ENCODE measurements around the gene PLAU. TPM values are rescaled to one million over a fixed set of nuclear protein-coding genes. Genes with fewer than 3 reads are reported as not detected.

PLAU gene
- total and polyA plus RNA-seq, 2 of the 4 experiments (the other 2 are of a cell fraction): 123 to 283 TPM

DNA sequence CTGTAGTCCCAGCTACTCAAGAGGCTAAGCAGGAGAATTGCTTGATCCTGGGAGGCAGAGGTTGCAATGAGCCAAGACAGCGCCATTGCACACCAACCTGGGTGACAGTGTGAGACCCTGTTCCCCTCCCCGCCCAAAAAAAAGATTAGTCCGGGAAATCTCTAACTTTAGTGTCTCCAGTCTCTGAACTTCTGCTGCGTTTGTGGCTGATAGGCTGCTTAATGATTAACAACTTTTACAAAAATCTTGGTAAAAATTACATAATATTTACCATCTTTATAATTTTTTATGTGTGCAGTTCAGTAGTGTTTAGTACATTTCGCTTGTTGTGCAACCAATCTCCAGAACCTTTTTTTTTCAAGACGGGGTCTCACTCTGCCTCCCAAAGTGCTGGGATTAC, 9.7 kb upstream of the PLAU start:
- H3K27me3 ChIP-seq (ENCODE audit: control insufficient read depth, insufficient read depth, low read length): no peaks in the 10 kb centered on the region
- BruUV-seq (replicated peaks): no TSS peak
- CTCF ChIA-PET: interaction anchor here (0.5 to 1.7 kb wide), 2 partner anchors 39 to 312 kb away, joined by 3 to 5 read pairs; no protein-coding TSS in a partner anchor
- POLR2A ChIA-PET (ENCODE audit: unreplicated experiment): no interaction called here
- H3K4me3 ChIP-seq (ENCODE audit: insufficient read depth, low read depth, low read length): no peak overlapping the region
- H4K8ac ChIP-seq (ENCODE audit: low read depth in 2 of 2, low read length in 2 of 2): no peak overlapping the region
- no peak for DNase-seq
- H3K56ac ChIP-seq (ENCODE audit: extremely low read depth, insufficient read depth, low read length): no peak overlapping the region
- 100% methylated on average over 1 of the region's 6 CpGs; no CpG with 5 or more reads in 1 of the 2 experiments for WGBS, 2 experiments (ENCODE audit: extremely low coverage in 2 of 2, insufficient read length in 1 of 2)
- H3K4me2 ChIP-seq (ENCODE audit: low read depth, low read length): no peak overlapping the region
- no peaks in the 10 kb centered on the region for H4K20me1 ChIP-seq (ENCODE audit: insufficient read depth, low read length)
- H2BK120ac ChIP-seq (ENCODE audit: low read depth, low read length): peak overlapping the region; percentile 46; the same call in 1 of the 2 replicates
- 0 out of 2 replicates have a peak overlapping the region, but pooled peaks have one; percentile 13 for H2AK5ac ChIP-seq (ENCODE audit: low read depth, low read length)
- H3K4ac ChIP-seq (ENCODE audit: low read depth, low read length): no peak overlapping the region
- H3K4me1 ChIP-seq (ENCODE audit: control insufficient read depth, insufficient read depth, low read length): peaks cover 16% of the 10 kb centered on the region
- 0 out of 2 replicates have a peak overlapping the region, but pooled peaks have one; percentile 0 for H2BK20ac ChIP-seq (ENCODE audit: low read depth, low read length)
- no peak overlapping the region for H4K5ac ChIP-seq (ENCODE audit: low read depth, low read length)
- intact Hi-C loops (cut with micrococcal nuclease): no loop called here
- H2AK9ac ChIP-seq (replicated peaks; ENCODE audit: low read depth, low read length, poor library complexity): no peak overlapping the region
- H3K9ac ChIP-seq (ENCODE audit: low read depth, low read length): no peak overlapping the region
- dilution Hi-C loops (cut with HindIII; ENCODE audit: low sequenced_read_pairs, unreplicated experiment): no loop called here
- no peak overlapping the region for H2BK15ac ChIP-seq (ENCODE audit: low read depth, low read length)
- ATAC-seq (ENCODE audit: low read depth): no peak
- H4K91ac ChIP-seq (ENCODE audit: insufficient read depth, low read depth, low read length): no peak overlapping the region
- H3K27ac ChIP-seq (ENCODE audit: insufficient read depth, low read length): no peak overlapping the region
- TF ChIP-seq MAZ (IDR thresholded peaks at IDR 0.05; ENCODE audit: borderline replicate concordance, low read depth, low read length) (no peak), MXI1 (IDR thresholded peaks at IDR 0.05; ENCODE audit: borderline replicate concordance, low read depth, low read length) (no peak), RFX5 (IDR thresholded peaks at IDR 0.05; ENCODE audit: low read depth, low read length) (no peak), SMC3 (IDR thresholded peaks at IDR 0.05; ENCODE audit: low read depth, low read length) (no peak), CTCF (conservative IDR thresholded peaks at IDR 0.05; ENCODE audit: low read depth, low read length) (no peak), FOS (IDR thresholded peaks at IDR 0.05; ENCODE audit: low read depth, low read length) (no peak), CEBPB (IDR thresholded peaks at IDR 0.05; ENCODE audit: low read depth, low read length) (no peak), POLR2A (IDR thresholded peaks at IDR 0.05; ENCODE audit: low read depth, low read length) (no peak), MAFK (IDR thresholded peaks at IDR 0.05; ENCODE audit: low read depth, low read length) (no peak)
- TF ChIP-seq, protein P1, sequence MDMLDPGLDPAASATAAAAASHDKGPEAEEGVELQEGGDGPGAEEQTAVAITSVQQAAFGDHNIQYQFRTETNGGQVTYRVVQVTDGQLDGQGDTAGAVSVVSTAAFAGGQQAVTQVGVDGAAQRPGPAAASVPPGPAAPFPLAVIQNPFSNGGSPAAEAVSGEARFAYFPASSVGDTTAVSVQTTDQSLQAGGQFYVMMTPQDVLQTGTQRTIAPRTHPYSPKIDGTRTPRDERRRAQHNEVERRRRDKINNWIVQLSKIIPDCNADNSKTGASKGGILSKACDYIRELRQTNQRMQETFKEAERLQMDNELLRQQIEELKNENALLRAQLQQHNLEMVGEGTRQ (IDR thresholded peaks at IDR 0.05; ENCODE audit: low read depth, low read length): no peak
- TF ChIP-seq, protein P2, sequence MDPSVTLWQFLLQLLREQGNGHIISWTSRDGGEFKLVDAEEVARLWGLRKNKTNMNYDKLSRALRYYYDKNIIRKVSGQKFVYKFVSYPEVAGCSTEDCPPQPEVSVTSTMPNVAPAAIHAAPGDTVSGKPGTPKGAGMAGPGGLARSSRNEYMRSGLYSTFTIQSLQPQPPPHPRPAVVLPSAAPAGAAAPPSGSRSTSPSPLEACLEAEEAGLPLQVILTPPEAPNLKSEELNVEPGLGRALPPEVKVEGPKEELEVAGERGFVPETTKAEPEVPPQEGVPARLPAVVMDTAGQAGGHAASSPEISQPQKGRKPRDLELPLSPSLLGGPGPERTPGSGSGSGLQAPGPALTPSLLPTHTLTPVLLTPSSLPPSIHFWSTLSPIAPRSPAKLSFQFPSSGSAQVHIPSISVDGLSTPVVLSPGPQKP (IDR thresholded peaks at IDR 0.05; ENCODE audit: borderline replicate concordance, low read depth, low read length): no peak
- no peak overlapping the region for H2BK5ac ChIP-seq (ENCODE audit: low read depth, low read length, poor library complexity, severe bottlenecking)
- peaks cover 33% of the 10 kb centered on the region for H3K9me1 ChIP-seq (ENCODE audit: insufficient read depth, low read length)
- peaks cover 0 to 10% of the 10 kb centered on the region in 2 experiments; a peak in 1 of 4 replicates for H3K79me1 ChIP-seq (ENCODE audit: low read depth in 1 of 2, low read length in 2 of 2)
- H3K9me3 ChIP-seq (ENCODE audit: control insufficient read depth, insufficient read depth, low read length): no peaks in the 10 kb centered on the region
- H3K36me3 ChIP-seq (ENCODE audit: control insufficient read depth, insufficient read depth, low read length): no peaks in the 10 kb centered on the region
- no peak overlapping the region for H3K23ac ChIP-seq (ENCODE audit: low read depth, low read length)
- no peak overlapping the region for H2AFZ ChIP-seq (replicated peaks; ENCODE audit: low read length, poor library complexity)
- in situ Hi-C loops (cut with MboI; ENCODE audit: low sequenced_read_pairs): no loop called here
- no peak overlapping the region for H3K14ac ChIP-seq (replicated peaks; ENCODE audit: low read depth, low read length)
- H3K18ac ChIP-seq (ENCODE audit: low read depth, low read length): no peak overlapping the region; the same call in 1 of the 2 replicates
